Activated naive CD8-positive, alpha-beta T cell treated with anti-CD3 and anti-CD28 coated beads, Interleukin-2, amount 10 ng/mL, durations not matched to agents 7 days and 5 days (primary cell): Measurements from ENCODE around the gene CDK2AP2. TPM values are rescaled to one million over a fixed set of nuclear protein-coding genes. Genes with fewer than 3 reads are reported as not detected.

ENCODE experiments used
- ATAC-seq: fragments of 150-1000 bp; cut with Tn5 transposase; one replicate; pipeline ENCODE4 v1.10.0; 2021; ENCODE audit warnings: low read depth, moderate library complexity
- POLR2A ChIA-PET: fragments of 350-600 bp; sonication (Branson Sonifier 250); formaldehyde crosslinking; loops from one replicate; lab custom pipeline; 2021; ENCODE audit warnings: antibody characterized with exemption; lab: Charles Lee
- DNase-seq: peaks from one replicate; pipeline ENCODE4 v3.0.0; 2021
- H3K27ac Mint-ChIP-seq: one replicate; pipeline ENCODE4 v1.8.0; 2022; ENCODE audit warnings: mild to moderate bottlenecking, mixed read lengths
- H3K27me3 Mint-ChIP-seq: one replicate; pipeline ENCODE4 v1.8.0; 2022; ENCODE audit warnings: mild to moderate bottlenecking, moderate library complexity, mixed read lengths
- H3K36me3 Mint-ChIP-seq: one replicate; pipeline ENCODE4 v1.8.0; 2021; ENCODE audit warnings: mild to moderate bottlenecking, mixed read lengths
- H3K4me1 Mint-ChIP-seq: one replicate; pipeline ENCODE4 v1.8.0; 2021; ENCODE audit warnings: mixed read lengths
- H3K4me3 Mint-ChIP-seq: one replicate; pipeline ENCODE4 v1.8.0; 2022; ENCODE audit warnings: mild to moderate bottlenecking, moderate library complexity, mixed read lengths
- H3K9me3 Mint-ChIP-seq: one replicate; pipeline ENCODE4 v1.8.0; 2021; ENCODE audit warnings: mixed read lengths
- microRNA-seq: library from miRNA; unstranded; fragments of <30 nt; microRNA quantifications from one replicate; pipeline ENCODE4 v1.2.0, GENCODE V29; 2022
- total RNA-seq, 2 experiments: library from RNA; stranded (reverse); gene quantifications; one replicate each; pipeline ENCODE4 v1.2.3, GENCODE V29; 2021

Gene CDK2AP2
- total RNA-seq, 2 experiments from 2014 or later: 94.6 to 101 TPM

- no peaks in the 10 kb centered on the region for H3K36me3 Mint-ChIP-seq
- no peak overlapping the region for H3K4me3 Mint-ChIP-seq
- POLR2A ChIA-PET: interaction anchor here (2.0 kb wide), 1 partner anchor 21 kb away, joined by 8 read pairs; the partner anchor contains the start of gene PTPRCAP
- no peaks in the 10 kb centered on the region for H3K9me3 Mint-ChIP-seq
- DNase-seq (no peak), ATAC-seq (no peak)
- no peaks in the 10 kb centered on the region for H3K4me1 Mint-ChIP-seq
- no peak overlapping the region for H3K27ac Mint-ChIP-seq
- peaks cover 5% of the 10 kb centered on the region for H3K27me3 Mint-ChIP-seq
These were observed 49.7 kb downstream of the CDK2AP2 start for GRCh38 chr11:67458266-67458665.

GRCh38 chr11:67457453-67457852, 50.5 kb downstream of the CDK2AP2 start:
- no peaks in the 10 kb centered on the region for H3K36me3 Mint-ChIP-seq
- H3K4me3 Mint-ChIP-seq: no peak overlapping the region
- H3K27me3 Mint-ChIP-seq: peaks cover 5% of the 10 kb centered on the region
- H3K9me3 Mint-ChIP-seq: no peaks in the 10 kb centered on the region
- H3K27ac Mint-ChIP-seq: no peak overlapping the region
- no peak for DNase-seq
- H3K4me1 Mint-ChIP-seq: no peaks in the 10 kb centered on the region
- POLR2A ChIA-PET: interaction anchor here (2.0 kb wide), 1 partner anchor 20 kb away, joined by 8 read pairs; the partner anchor contains the start of gene PTPRCAP
- ATAC-seq: no peak

Small RNA genes lying within 50 kb of the gene (microRNA-seq; reads per million reads assigned to microRNA genes)
- gene MIR6752: not detected

Other genes with a start within 250 kb of the CDK2AP2 start
- gene GRK2, start 241.7 kb downstream of the CDK2AP2 start, total RNA-seq: 100 to 1,000 TPM; 325 to 341 TPM
- gene ANKRD13D, start 218.9 kb downstream of the CDK2AP2 start, total RNA-seq: 100 to 1,000 TPM; 185 to 207 TPM
- 10 to 100 TPM; 24.6 to 27.0 TPM for gene SSH3, start 204.6 kb downstream of the CDK2AP2 start, total RNA-seq
- 10 to 100 TPM; 73.2 to 78.2 TPM for gene POLD4, start 154.6 kb downstream of the CDK2AP2 start, total RNA-seq
- 1 to 10 TPM; 4.3 to 4.7 TPM for gene CLCF1, start 134.6 kb downstream of the CDK2AP2 start, total RNA-seq
- 10 to 100 TPM; 65.3 to 67.1 TPM for gene RAD9A, start 116.2 kb downstream of the CDK2AP2 start, total RNA-seq
- 100 to 1,000 TPM; 290 to 311 TPM for gene PPP1CA, start 106.3 kb downstream of the CDK2AP2 start, total RNA-seq
- gene TBC1D10C, start 104.1 kb downstream of the CDK2AP2 start, total RNA-seq: 100 to 1,000 TPM; 359 to 367 TPM
- 1 to 10 TPM; 5.5 to 5.6 TPM for gene CARNS1, start 92.5 kb downstream of the CDK2AP2 start, total RNA-seq
- gene RPS6KB2, start 79.7 kb downstream of the CDK2AP2 start, total RNA-seq: 10 to 100 TPM; 69.0 to 71.4 TPM
- 100 to 1,000 TPM; 351 to 371 TPM for gene PTPRCAP, start 70.5 kb downstream of the CDK2AP2 start, total RNA-seq
- 100 to 1,000 TPM; 168 to 195 TPM for gene CORO1B, start 64.7 kb downstream of the CDK2AP2 start, total RNA-seq
- not detected for gene GPR152, start 55.4 kb downstream of the CDK2AP2 start, total RNA-seq
- 1 to 10 TPM; 2.8 to 3.0 TPM for gene CABP4, start 52.8 kb downstream of the CDK2AP2 start, total RNA-seq
- gene TMEM134, start 38.9 kb downstream of the CDK2AP2 start, total RNA-seq: 10 to 100 TPM; 63.2 to 69.1 TPM
- gene AIP, start 25.1 kb downstream of the CDK2AP2 start, total RNA-seq: 100 to 1,000 TPM; 161 to 166 TPM
- 100 to 1,000 TPM; 125 to 132 TPM for gene PITPNM1, start 2.8 kb downstream of the CDK2AP2 start, total RNA-seq
- gene CABP2, start 15.3 kb upstream of the CDK2AP2 start, total RNA-seq: not detected
- 100 to 1,000 TPM; 211 to 219 TPM for gene GSTP1, start 75.7 kb upstream of the CDK2AP2 start, total RNA-seq
- gene NDUFV1, start 98.8 kb upstream of the CDK2AP2 start, total RNA-seq: 100 to 1,000 TPM; 211 to 219 TPM
- gene NUDT8, start 121.8 kb upstream of the CDK2AP2 start, total RNA-seq: 10 to 100 TPM; 10.9 to 12.4 TPM
- gene TBX10, start 131.6 kb upstream of the CDK2AP2 start, total RNA-seq: not detected
- gene ACY3, start 142.6 kb upstream of the CDK2AP2 start, total RNA-seq: under 1 TPM; 0.33 to 0.57 TPM
- not detected for gene ALDH3B2, start 166.5 kb upstream of the CDK2AP2 start, total RNA-seq